HepG2 (cell line): ENCODE results near the gene DLG1. TPM values are rescaled to one million over a fixed set of nuclear protein-coding genes. Genes with fewer than 3 reads are reported as not detected.

Source experiments
- CERS6 ChIP-seq: sonication (generic); formaldehyde crosslinking; IDR thresholded peaks from 2 replicates; pipeline ENCODE4 v1.5.0; 2020; ENCODE audit warnings: missing genetic modification reagents
- ETV6 ChIP-seq: sonication (generic); formaldehyde crosslinking; conservative IDR thresholded peaks from 2 replicates; pipeline ENCODE4 v1.4.0; 2020; ENCODE audit warnings: missing genetic modification reagents
- GABPB1 ChIP-seq: IDR thresholded peaks from 2 replicates; pipeline ENCODE4 v1.6.1; 2016; ENCODE audit warnings: mild to moderate bottlenecking, missing genetic modification reagents, moderate library complexity, missing compliant biosample characterization
- KDM5B ChIP-seq: sonication (generic); formaldehyde crosslinking; IDR thresholded peaks from 2 replicates; pipeline ENCODE4 v1.4.0; 2020; ENCODE audit warnings: missing genetic modification reagents, mild to moderate bottlenecking, borderline replicate concordance
- MAZ ChIP-seq, 2 experiments: sonication (generic) in 1 of 2; formaldehyde crosslinking in 1 of 2; IDR thresholded peaks; 2 replicates each; pipeline versions ENCODE4 v1.5.0 to v1.6.1; 2012 to 2020; ENCODE audit warnings: low read depth in 2 of 2, mild to moderate bottlenecking in 2 of 2, borderline replicate concordance in 1 of 2, improper control_type of control experiment in 1 of 2, low read length in 1 of 2, missing genetic modification reagents in 1 of 2, moderate library complexity in 1 of 2
- MIER3 ChIP-seq: IDR thresholded peaks from 2 replicates; pipeline ENCODE4 v1.6.1; 2016; ENCODE audit warnings: missing compliant biosample characterization, borderline replicate concordance
- NFIB ChIP-seq: sonication (generic); formaldehyde crosslinking; IDR thresholded peaks from 2 replicates; pipeline ENCODE4 v1.9.0; 2021; ENCODE audit warnings: missing genetic modification reagents, mild to moderate bottlenecking, borderline replicate concordance
- NPAS2 ChIP-seq: sonication (generic); formaldehyde crosslinking; IDR thresholded peaks from 2 replicates; pipeline ENCODE4 v1.8.0; 2022; ENCODE audit warnings: mild to moderate bottlenecking, missing genetic modification reagents, borderline replicate concordance
- PCBP1 ChIP-seq: fragments of 200-400 bp; formaldehyde crosslinking; IDR thresholded peaks from 2 replicates; pipeline ENCODE4 v1.6.1; 2017; ENCODE audit warnings: mild to moderate bottlenecking, low read depth, low read length, borderline replicate concordance
- PPARG ChIP-seq: conservative IDR thresholded peaks from 2 replicates; pipeline ENCODE4 v1.6.1; 2016; ENCODE audit warnings: missing biosample characterization, missing genetic modification reagents
- SNAPC2 ChIP-seq: sonication (generic); formaldehyde crosslinking; IDR thresholded peaks from 2 replicates; pipeline ENCODE4 v1.8.1; 2022; ENCODE audit warnings: mild to moderate bottlenecking, missing genetic modification reagents
- TCF7L2 ChIP-seq: IDR thresholded peaks from 2 replicates; pipeline ENCODE4 v1.6.1; 2011; ENCODE audit warnings: mild to moderate bottlenecking, low read depth, low read length, moderate library complexity
- THAP11 ChIP-seq: IDR thresholded peaks from 2 replicates; pipeline ENCODE4 v1.6.1; 2016; ENCODE audit warnings: missing biosample characterization, missing genetic modification reagents
- ZNF143 ChIP-seq: sonication (generic); formaldehyde crosslinking; IDR thresholded peaks from 2 replicates; pipeline ENCODE4 v1.4.0; 2020; ENCODE audit warnings: missing genetic modification reagents
- ZNF354B ChIP-seq: sonication (generic); formaldehyde crosslinking; IDR thresholded peaks from 2 replicates; pipeline ENCODE4 v1.8.0; 2022; ENCODE audit warnings: mild to moderate bottlenecking, missing genetic modification reagents
- ZNF639 ChIP-seq: conservative IDR thresholded peaks from 2 replicates; pipeline ENCODE4 v1.6.1; 2018; ENCODE audit warnings: missing genetic modification reagents
- ZNF674 ChIP-seq: sonication (generic); formaldehyde crosslinking; IDR thresholded peaks from 2 replicates; pipeline ENCODE4 v1.5.0; 2020; ENCODE audit warnings: low read depth, mild to moderate bottlenecking, missing genetic modification reagents
- ZSCAN12 ChIP-seq: sonication (generic); formaldehyde crosslinking; IDR thresholded peaks from 2 replicates; pipeline ENCODE4 v1.9.0; 2021; ENCODE audit warnings: mild to moderate bottlenecking, missing genetic modification reagents
- polyA plus RNA-seq, 8 experiments: library from polyadenylated mRNA; depleted of rRNA in 3 of 8; stranded (reverse) in 7 of 8; unstranded in 1 of 8; fragments of >200 nt; fragmentation: Illumina TruSeq in 4 of 8; extraction: Trizol in 4 of 8; gene quantifications; 2 replicates each; pipeline versions ENCODE4 v1.2.1 to v1.2.3, GENCODE V29; 2011 to 2016; ENCODE audit warnings: low read depth in 4 of 8, missing spikeins in 1 of 8, mixed read lengths in 1 of 8; ENCODE audit not compliant: insufficient read depth in 1 of 8
- total RNA-seq, 5 experiments: library from RNA; depleted of rRNA; stranded (reverse); fragments of >200 nt; fragmentation: Illumina TruSeq; extraction: Trizol; gene quantifications; 2 replicates each; pipeline ENCODE4 v1.2.3, GENCODE V29; 2016; ENCODE audit warnings: low read depth in 1 of 5
- TF ChIP-seq, protein P1 (sequence below): sonication (generic); formaldehyde crosslinking; IDR thresholded peaks from 2 replicates; pipeline ENCODE4 v1.4.0; 2020; ENCODE audit warnings: mild to moderate bottlenecking, missing genetic modification reagents
- TF ChIP-seq, protein P2 (sequence below): sonication (generic); formaldehyde crosslinking; IDR thresholded peaks from 2 replicates; pipeline ENCODE4 v1.4.0; 2020; ENCODE audit warnings: mild to moderate bottlenecking, low read depth, missing genetic modification reagents
- TF ChIP-seq, protein P3 (sequence below): sonication (generic); formaldehyde crosslinking; IDR thresholded peaks from 2 replicates; pipeline ENCODE4 v1.4.0; 2020; ENCODE audit warnings: mild to moderate bottlenecking, missing genetic modification reagents

Gene DLG1
- total and polyA plus RNA-seq, 2 of the 13 experiments (the other 11 are each of a cell fraction or from before 2014, with no cell fraction given): 30.5 to 104 TPM

- TF ChIP-seq, protein P1, sequence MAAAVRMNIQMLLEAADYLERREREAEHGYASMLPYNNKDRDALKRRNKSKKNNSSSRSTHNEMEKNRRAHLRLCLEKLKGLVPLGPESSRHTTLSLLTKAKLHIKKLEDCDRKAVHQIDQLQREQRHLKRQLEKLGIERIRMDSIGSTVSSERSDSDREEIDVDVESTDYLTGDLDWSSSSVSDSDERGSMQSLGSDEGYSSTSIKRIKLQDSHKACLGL (CRISPR knock-in tag): no peak
- TF ChIP-seq ZNF639 (no peak), ETV6 (CRISPR knock-in tag) (no peak), ZNF674 (CRISPR knock-in tag) (no peak), ZNF143 (no peak), GABPB1 (CRISPR knock-in tag) (peak; percentile 17; the same call in 1 of the 2 replicates), NPAS2 (no peak), THAP11 (CRISPR knock-in tag) (no peak), NFIB (CRISPR knock-in tag) (no peak), SNAPC2 (CRISPR knock-in tag) (no peak), MIER3 (no peak), ZSCAN12 (CRISPR knock-in tag) (no peak), MAZ (IDR thresholded peaks at IDR 0.05; ENCODE audit: borderline replicate concordance, low read depth, low read length) (no peak), MAZ (CRISPR knock-in tag; IDR thresholded peaks at IDR 0.05; ENCODE audit: low read depth) (peak; percentile 31; the same call in 1 of the 2 replicates), PPARG (CRISPR knock-in tag) (no peak), PCBP1 (no peak), CERS6 (CRISPR knock-in tag) (no peak), KDM5B (no peak), ZNF354B (CRISPR knock-in tag) (no peak), TCF7L2 (no peak)
- TF ChIP-seq, protein P2, sequence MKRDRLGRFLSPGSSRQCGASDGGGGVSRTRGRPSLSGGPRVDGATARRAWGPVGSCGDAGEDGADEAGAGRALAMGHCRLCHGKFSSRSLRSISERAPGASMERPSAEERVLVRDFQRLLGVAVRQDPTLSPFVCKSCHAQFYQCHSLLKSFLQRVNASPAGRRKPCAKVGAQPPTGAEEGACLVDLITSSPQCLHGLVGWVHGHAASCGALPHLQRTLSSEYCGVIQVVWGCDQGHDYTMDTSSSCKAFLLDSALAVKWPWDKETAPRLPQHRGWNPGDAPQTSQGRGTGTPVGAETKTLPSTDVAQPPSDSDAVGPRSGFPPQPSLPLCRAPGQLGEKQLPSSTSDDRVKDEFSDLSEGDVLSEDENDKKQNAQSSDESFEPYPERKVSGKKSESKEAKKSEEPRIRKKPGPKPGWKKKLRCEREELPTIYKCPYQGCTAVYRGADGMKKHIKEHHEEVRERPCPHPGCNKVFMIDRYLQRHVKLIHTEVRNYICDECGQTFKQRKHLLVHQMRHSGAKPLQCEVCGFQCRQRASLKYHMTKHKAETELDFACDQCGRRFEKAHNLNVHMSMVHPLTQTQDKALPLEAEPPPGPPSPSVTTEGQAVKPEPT (CRISPR knock-in tag): no peak
- TF ChIP-seq, protein P3, sequence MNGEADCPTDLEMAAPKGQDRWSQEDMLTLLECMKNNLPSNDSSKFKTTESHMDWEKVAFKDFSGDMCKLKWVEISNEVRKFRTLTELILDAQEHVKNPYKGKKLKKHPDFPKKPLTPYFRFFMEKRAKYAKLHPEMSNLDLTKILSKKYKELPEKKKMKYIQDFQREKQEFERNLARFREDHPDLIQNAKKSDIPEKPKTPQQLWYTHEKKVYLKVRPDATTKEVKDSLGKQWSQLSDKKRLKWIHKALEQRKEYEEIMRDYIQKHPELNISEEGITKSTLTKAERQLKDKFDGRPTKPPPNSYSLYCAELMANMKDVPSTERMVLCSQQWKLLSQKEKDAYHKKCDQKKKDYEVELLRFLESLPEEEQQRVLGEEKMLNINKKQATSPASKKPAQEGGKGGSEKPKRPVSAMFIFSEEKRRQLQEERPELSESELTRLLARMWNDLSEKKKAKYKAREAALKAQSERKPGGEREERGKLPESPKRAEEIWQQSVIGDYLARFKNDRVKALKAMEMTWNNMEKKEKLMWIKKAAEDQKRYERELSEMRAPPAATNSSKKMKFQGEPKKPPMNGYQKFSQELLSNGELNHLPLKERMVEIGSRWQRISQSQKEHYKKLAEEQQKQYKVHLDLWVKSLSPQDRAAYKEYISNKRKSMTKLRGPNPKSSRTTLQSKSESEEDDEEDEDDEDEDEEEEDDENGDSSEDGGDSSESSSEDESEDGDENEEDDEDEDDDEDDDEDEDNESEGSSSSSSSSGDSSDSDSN (CRISPR knock-in tag): peak; percentile 37; the same call in 1 of the 2 replicates
Observed at GRCh38 chr3:197002701-197003454, 295.5 kb downstream of the DLG1 start (continued).
